ENCODE measurements around the gene S100A10.

DNA sequence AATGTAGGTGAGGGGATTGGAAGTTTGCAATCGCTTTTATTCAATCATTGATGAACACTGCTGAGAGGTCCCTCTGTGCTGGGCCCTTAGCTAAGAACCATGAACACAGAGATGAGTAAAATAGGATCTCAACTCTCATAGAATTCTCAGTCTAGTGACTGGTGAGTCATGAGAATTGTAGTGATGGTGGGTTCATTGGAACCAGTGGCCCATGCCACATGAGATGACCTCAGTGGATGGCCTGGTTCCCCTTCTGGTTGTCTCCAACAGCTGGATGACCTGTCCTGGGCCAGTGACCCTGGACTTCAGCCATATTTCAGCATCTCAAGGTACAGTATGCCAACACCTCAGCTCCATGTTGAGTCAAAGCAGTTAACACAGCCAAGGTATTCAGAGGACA is 21.3 kb upstream of the S100A10 start:
- no peak for TF ChIP-seq EGR1 (IDR thresholded peaks at IDR 0.05; ENCODE audit: low read depth in 2 of 2)
- no peak for TF ChIP-seq CTCF (IDR thresholded peaks at IDR 0.05; ENCODE audit: low read depth, low read length, missing input control)
